ENCODE measurements around the gene TMEM52.

- TF ChIP-seq POLR2A (IDR thresholded peaks at IDR 0.05) (no peak), CTCF (IDR thresholded peaks at IDR 0.05) (no peak)
Measured at GRCh38 chr1:1921901-1922701, 3.0 kb upstream of the TMEM52 start.
